Measurements from ENCODE around the gene RAD54L.
"Not testable (repeated sequence)": the region's sequence is repeated elsewhere in the genome, so short reads cannot be mapped to it uniquely, and the experiment has no call there.

Gene RAD54L

GRCh38 chr1:46325285-46326076 is 77.9 kb downstream of the RAD54L start:
- not testable (repeated sequence) for DNase-seq
